ENCODE measurements around the gene CLRN3. TPM values are rescaled to one million over a fixed set of nuclear protein-coding genes. Genes with fewer than 3 reads are reported as not detected.

CLRN3 gene
- total and polyA plus RNA-seq, 9 of the 15 experiments (the other 6 are each of a cell fraction or from before 2014, with no cell fraction given): not detected

DNA sequence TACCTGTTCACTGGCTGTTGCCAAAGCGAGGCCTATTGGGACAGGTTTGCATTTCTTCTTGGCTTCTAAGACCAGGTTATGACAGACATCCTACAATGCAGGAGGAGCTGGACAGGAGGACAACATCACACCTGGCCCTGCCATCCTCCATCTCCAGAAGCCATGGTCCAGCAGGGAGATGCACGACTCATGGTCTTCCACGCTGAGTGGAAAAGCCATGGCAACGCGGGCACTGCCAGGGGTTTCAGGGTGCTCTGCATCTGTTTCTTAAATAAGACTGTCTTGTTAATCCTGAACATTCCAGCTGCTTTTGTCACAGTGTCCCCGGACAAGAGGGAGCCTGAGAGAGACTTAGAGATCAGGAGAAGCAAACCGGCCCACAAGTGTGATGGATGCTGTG is 40.3 kb downstream of the CLRN3 start:
- in situ Hi-C loops (cut with MboI): no loop called here
- H3K4me2 ChIP-seq (ENCODE audit: insufficient read depth, low read length): no peak overlapping the region
- H3K9ac ChIP-seq (ENCODE audit: insufficient read depth in 1 of 2, low read depth in 2 of 2, low read length in 2 of 2): no peak overlapping the region
- CTCF ChIA-PET (ENCODE audit: low intra/inter-chr PET ratio): no interaction called here
- no peaks in the 10 kb centered on the region for H3K27me3 ChIP-seq (ENCODE audit: control insufficient read depth in 2 of 2, insufficient read depth in 2 of 2, low read length in 2 of 2)
- intact Hi-C loops (cut with micrococcal nuclease): loop anchor here (5.0 kb wide), 1 partner anchor 135 kb away; no protein-coding TSS in a partner anchor
- H3K79me2 ChIP-seq (ENCODE audit: control insufficient read depth, insufficient read depth, low read length): no peaks in the 10 kb centered on the region
- ATAC-seq: no peak
- H3K4me1 ChIP-seq (replicated peaks in 1 of 2; ENCODE audit: control insufficient read depth in 2 of 2, insufficient read depth in 2 of 2, low read length in 2 of 2): no peaks in the 10 kb centered on the region
- H2AFZ ChIP-seq (ENCODE audit: low read depth, low read length): no peak overlapping the region
- no peak overlapping the region for H3K27ac ChIP-seq (ENCODE audit: extremely low read depth, low read depth, low read length)
- H3K36me3 ChIP-seq (ENCODE audit: control insufficient read depth, insufficient read depth, low read length): no peaks in the 10 kb centered on the region
- H3K9me1 ChIP-seq (ENCODE audit: control insufficient read depth, insufficient read depth, low read length): no peaks in the 10 kb centered on the region
- DNase-seq (ENCODE audit: extremely low read depth in 1 of 4, low spot score in 3 of 4): no peak
- no peaks in the 10 kb centered on the region for H3K9me3 ChIP-seq (replicated peaks; ENCODE audit: control insufficient read depth, insufficient read depth, low read depth, low read length)
- POLR2A ChIA-PET: no interaction called here
- no peaks in the 10 kb centered on the region for H4K20me1 ChIP-seq (replicated peaks; ENCODE audit: control insufficient read depth, insufficient read depth, low read length)
- TF ChIP-seq NRF1 (conservative IDR thresholded peaks at IDR 0.05 in 1 of 2, IDR thresholded peaks at IDR 0.05 in 1 of 2) (no peak), ZNF217 (CRISPR knock-in tag; IDR thresholded peaks at IDR 0.05) (no peak), ELF2 (CRISPR knock-in tag; IDR thresholded peaks at IDR 0.05) (no peak), IFI16 (CRISPR knock-in tag; IDR thresholded peaks at IDR 0.05) (no peak)
- TF ChIP-seq, protein P1, sequence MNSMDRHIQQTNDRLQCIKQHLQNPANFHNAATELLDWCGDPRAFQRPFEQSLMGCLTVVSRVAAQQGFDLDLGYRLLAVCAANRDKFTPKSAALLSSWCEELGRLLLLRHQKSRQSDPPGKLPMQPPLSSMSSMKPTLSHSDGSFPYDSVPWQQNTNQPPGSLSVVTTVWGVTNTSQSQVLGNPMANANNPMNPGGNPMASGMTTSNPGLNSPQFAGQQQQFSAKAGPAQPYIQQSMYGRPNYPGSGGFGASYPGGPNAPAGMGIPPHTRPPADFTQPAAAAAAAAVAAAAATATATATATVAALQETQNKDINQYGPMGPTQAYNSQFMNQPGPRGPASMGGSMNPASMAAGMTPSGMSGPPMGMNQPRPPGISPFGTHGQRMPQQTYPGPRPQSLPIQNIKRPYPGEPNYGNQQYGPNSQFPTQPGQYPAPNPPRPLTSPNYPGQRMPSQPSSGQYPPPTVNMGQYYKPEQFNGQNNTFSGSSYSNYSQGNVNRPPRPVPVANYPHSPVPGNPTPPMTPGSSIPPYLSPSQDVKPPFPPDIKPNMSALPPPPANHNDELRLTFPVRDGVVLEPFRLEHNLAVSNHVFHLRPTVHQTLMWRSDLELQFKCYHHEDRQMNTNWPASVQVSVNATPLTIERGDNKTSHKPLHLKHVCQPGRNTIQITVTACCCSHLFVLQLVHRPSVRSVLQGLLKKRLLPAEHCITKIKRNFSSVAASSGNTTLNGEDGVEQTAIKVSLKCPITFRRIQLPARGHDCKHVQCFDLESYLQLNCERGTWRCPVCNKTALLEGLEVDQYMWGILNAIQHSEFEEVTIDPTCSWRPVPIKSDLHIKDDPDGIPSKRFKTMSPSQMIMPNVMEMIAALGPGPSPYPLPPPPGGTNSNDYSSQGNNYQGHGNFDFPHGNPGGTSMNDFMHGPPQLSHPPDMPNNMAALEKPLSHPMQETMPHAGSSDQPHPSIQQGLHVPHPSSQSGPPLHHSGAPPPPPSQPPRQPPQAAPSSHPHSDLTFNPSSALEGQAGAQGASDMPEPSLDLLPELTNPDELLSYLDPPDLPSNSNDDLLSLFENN (IDR thresholded peaks at IDR 0.05; ENCODE audit: low read depth in 2 of 2, low read length in 2 of 2): no peak
- BruUV-seq (replicated peaks): no TSS peak
- H3K4me3 ChIP-seq: no peak overlapping the region
- WGBS (ENCODE audit: insufficient coverage, low coverage, missing lambda C conversion rate): 0% methylated on average over 7 of the region's 7 CpGs
- FAIRE-seq: no peak
